A549 (cell line): Measurements from ENCODE around the gene CCDC83. TPM values are rescaled to one million over a fixed set of nuclear protein-coding genes. Genes with fewer than 3 reads are reported as not detected.

Experiments
- ATAC-seq, 2 experiments: fragments of 200-7000 bp in 1 of 2; fragments of >200 bp in 1 of 2; cut with Nextera tagmentation in 1 of 2; cut with Tn5 transposase in 1 of 2; 3 replicates each; pipeline versions ENCODE4 v1.8.0 to v1.9.1; 2018 to 2020; ENCODE audit warnings: mild to moderate bottlenecking in 1 of 2, moderate library complexity in 1 of 2
- CTCF ChIA-PET: fragments of 300-600 bp; sonication (Branson Sonifier 250); formaldehyde crosslinking; extraction: SDS; loops from one replicate; lab custom pipeline; 2021; ENCODE audit warnings: antibody characterized with exemption, inconsistent platforms; lab: Yijun Ruan, JAX
- POLR2A ChIA-PET: fragments of 350-600 bp; formaldehyde crosslinking; extraction: SDS; loops from one replicate; lab custom pipeline; 2021; ENCODE audit warnings: antibody characterized with exemption, inconsistent platforms; lab: Yijun Ruan, JAX
- DNase-seq, 2 experiments: peaks; one replicate each; pipeline versions ENCODE4 v3.0.0 to v3.0.0-alpha.2; 2011 to 2016; ENCODE audit warnings: low read depth in 1 of 2, low spot score in 1 of 2
- FAIRE-seq: peaks from 2 replicates; lab custom pipeline; 2011; peaks lifted over from hg19 to GRCh38; lab: Jason Lieb, UNC
- H3K27ac ChIP-seq, 2 experiments: fragments of >200 bp; sonication (Bioruptor Twin); formaldehyde crosslinking; 3 replicates each; pipeline ENCODE4 v1.5.1; 2016 to 2017
- H3K4me1 ChIP-seq: fragments of >200 bp; sonication (Bioruptor Twin); formaldehyde crosslinking; 3 replicates; pipeline ENCODE4 v1.6.1; 2016
- H3K4me2 ChIP-seq: fragments of >200 bp; sonication (Bioruptor Twin); formaldehyde crosslinking; 3 replicates; pipeline ENCODE4 v1.6.1; 2016
- H3K4me3 ChIP-seq: fragments of >200 bp; sonication (Bioruptor Twin); formaldehyde crosslinking; 3 replicates; pipeline ENCODE4 v1.5.1; 2016
- H3K9me3 ChIP-seq: fragments of >200 bp; sonication (Bioruptor Twin); formaldehyde crosslinking; 3 replicates; pipeline ENCODE4 v1.6.1; 2016
- CBX2 ChIP-seq: fragments of 200-600 bp; sonication (generic); IDR thresholded peaks from 2 replicates; pipeline ENCODE4 v1.6.1; 2016; ENCODE audit warnings: low read depth, mild to moderate bottlenecking, borderline replicate concordance
- EHF ChIP-seq: fragments of 250-450 bp; sonication (Bioruptor Pico); IDR thresholded peaks from 2 replicates; pipeline ENCODE4 v1.5.0; 2020; ENCODE audit warnings: mild to moderate bottlenecking
- HOXA7 ChIP-seq: fragments of 250-450 bp; sonication (Bioruptor Pico); IDR thresholded peaks from 2 replicates; pipeline ENCODE4 v1.5.0; 2020; ENCODE audit warnings: mild to moderate bottlenecking, moderate library complexity
- HOXB13 ChIP-seq: fragments of 250-450 bp; sonication (Bioruptor Pico); IDR thresholded peaks from 2 replicates; pipeline ENCODE4 v1.5.0; 2020; ENCODE audit warnings: low read depth, mild to moderate bottlenecking, moderate library complexity
- HOXB5 ChIP-seq: fragments of 250-450 bp; sonication (Bioruptor Pico); IDR thresholded peaks from 2 replicates; pipeline ENCODE4 v1.5.0; 2020; ENCODE audit warnings: mild to moderate bottlenecking, moderate library complexity
- MAFK ChIP-seq: fragments of 450-650 bp; IDR thresholded peaks from 2 replicates; pipeline ENCODE4 v1.6.1; 2014; ENCODE audit not compliant: partially characterized antibody
- MAZ ChIP-seq: fragments of 150-350 bp; IDR thresholded peaks from 2 replicates; pipeline ENCODE4 v1.6.1; 2014; ENCODE audit warnings: antibody characterized with exemption, low read depth, low read length, borderline replicate concordance
- RAD21 ChIP-seq, 2 experiments: fragments of >200 bp in 1 of 2; sonication (Bioruptor Twin) in 1 of 2; formaldehyde crosslinking in 1 of 2; IDR thresholded peaks in 1 of 2; conservative IDR thresholded peaks in 1 of 2; 2 replicates in 1 of 2; 3 replicates in 1 of 2; pipeline ENCODE4 v1.6.1; 2012 to 2018; ENCODE audit warnings: inconsistent platforms in 1 of 2
- RFX5 ChIP-seq: fragments of 450-650 bp; IDR thresholded peaks from 2 replicates; pipeline ENCODE4 v1.7.1; 2014; ENCODE audit warnings: antibody characterized with exemption, mild to moderate bottlenecking, moderate library complexity
- RNF2 ChIP-seq: fragments of 200-600 bp; sonication (generic); IDR thresholded peaks from 2 replicates; pipeline ENCODE4 v1.6.1; 2016; ENCODE audit warnings: low read depth, mild to moderate bottlenecking, antibody characterized with exemption, moderate library complexity, borderline replicate concordance
- SMC3 ChIP-seq: fragments of >200 bp; sonication (Bioruptor Twin); formaldehyde crosslinking; IDR thresholded peaks from 3 replicates; pipeline ENCODE4 v1.6.1; 2018; ENCODE audit warnings: inconsistent platforms
- ZC3H11A ChIP-seq: fragments of 450-650 bp; IDR thresholded peaks from 2 replicates; pipeline ENCODE4 v1.6.1; 2014; ENCODE audit warnings: antibody characterized with exemption, mild to moderate bottlenecking
- ZFP36 ChIP-seq: fragments of 450-650 bp; IDR thresholded peaks from 2 replicates; pipeline ENCODE4 v1.6.1; 2014; ENCODE audit warnings: borderline replicate concordance; ENCODE audit not compliant: partially characterized antibody
- ZNF302 ChIP-seq: fragments of 250-450 bp; sonication (Bioruptor Pico); IDR thresholded peaks from 2 replicates; pipeline ENCODE4 v1.9.0; 2021; ENCODE audit warnings: inconsistent platforms, mild to moderate bottlenecking, moderate library complexity
- WGBS: methylation state at CpG from one replicate; pipeline ENCODE4 v1.1.6; 2017; ENCODE audit errors: missing lambda C conversion rate; 5-methylcytosine and 5-hydroxymethylcytosine counted together
- polyA plus RNA-seq, 4 experiments: library from polyadenylated mRNA; depleted of rRNA in 3 of 4; stranded (reverse); fragments of >200 nt; fragmentation: RNase III in 1 of 4; extraction: RNeasy Plus Mini Kit Qiagen cat#74134 plus additional on column Dnase treatment in 1 of 4; gene quantifications; 2 replicates in 3 of 4; 3 replicates in 1 of 4; pipeline ENCODE4 v1.2.3, GENCODE V29; 2011 to 2017
- TF ChIP-seq, protein P1 (sequence below): fragments of 450-650 bp; IDR thresholded peaks from 2 replicates; pipeline ENCODE4 v1.6.1; 2014; ENCODE audit warnings: antibody characterized with exemption
- TF ChIP-seq, protein P2 (sequence below): fragments of >200 bp; sonication (Bioruptor Twin); formaldehyde crosslinking; IDR thresholded peaks from 3 replicates; pipeline ENCODE4 v1.5.1; 2016
- TF ChIP-seq, protein P3 (sequence below): fragments of 250-450 bp; sonication (Bioruptor Pico); IDR thresholded peaks from 2 replicates; pipeline ENCODE4 v1.5.0; 2020; ENCODE audit warnings: low read depth, mild to moderate bottlenecking, moderate library complexity
- TF ChIP-seq, protein P4 (sequence below): fragments of >200 bp; sonication (Bioruptor Twin); formaldehyde crosslinking; IDR thresholded peaks from 2 replicates; pipeline ENCODE4 v1.6.1; 2016

CCDC83 gene
- polyA plus RNA-seq, 2 of the 4 experiments (the other 2 are of a cell fraction) = not detected

DNA sequence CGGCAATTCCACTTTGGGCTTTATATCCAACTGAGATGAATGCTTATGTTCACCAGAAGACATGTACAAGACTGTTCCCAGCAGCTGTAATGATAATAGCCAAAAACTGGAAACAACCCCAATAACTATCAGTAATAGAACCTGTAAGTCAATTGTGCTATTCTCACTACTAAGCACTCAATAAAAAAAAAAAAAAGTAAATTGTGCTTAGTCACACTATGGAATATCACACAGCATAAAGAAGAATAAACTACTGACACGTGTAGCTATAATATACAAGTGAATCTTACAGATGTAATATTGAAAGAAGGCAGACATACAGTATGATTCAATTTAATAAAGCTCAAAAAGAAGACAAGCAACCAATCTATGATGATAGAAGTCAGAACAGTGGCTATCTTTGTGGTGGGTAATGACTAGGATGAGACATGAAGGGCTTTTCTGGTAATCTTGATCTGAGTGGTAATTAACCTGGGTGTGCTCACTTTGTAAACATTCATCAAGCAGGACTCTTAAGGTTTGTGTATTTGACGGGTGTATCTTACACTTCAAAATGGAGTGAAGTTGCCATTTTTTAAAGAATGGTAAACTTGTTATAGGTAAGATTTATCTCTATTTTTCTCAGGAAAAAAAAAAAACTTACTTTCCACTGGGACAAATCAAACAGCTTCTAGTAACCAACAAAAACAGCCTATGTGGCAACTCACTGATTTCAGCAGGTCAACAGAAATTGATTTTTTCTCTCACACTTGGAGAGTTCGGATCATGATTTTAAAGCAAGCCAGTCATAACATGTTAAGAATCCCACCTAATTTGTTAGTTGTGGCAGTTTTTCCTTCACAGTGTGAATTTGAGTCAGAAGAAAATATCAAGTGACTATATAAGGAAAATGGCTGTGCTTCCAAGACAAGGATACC, 84.2 kb downstream of the CCDC83 start:
- FAIRE-seq = no peak
- no peaks in the 10 kb centered on the region for H3K4me1 ChIP-seq
- H3K4me3 ChIP-seq = no peak overlapping the region
- H3K9me3 ChIP-seq = no peaks in the 10 kb centered on the region
- ChIA-PET POLR2A (no interaction called here), CTCF (interaction anchor here (0.7 to 0.8 kb wide), 3 partner anchors 9 to 85 kb away, joined by 3 to 4 read pairs (median 3); partner anchors contain the start of gene CCDC83)
- 83% methylated on average over 4 of the region's 4 CpGs for WGBS
- DNase-seq = no peak
- no peak for ATAC-seq
- TF ChIP-seq HOXB5 = no peak
- peak; percentile 40 for TF ChIP-seq MAFK
- H3K27ac ChIP-seq = no peak overlapping the region
- no peak overlapping the region for H3K4me2 ChIP-seq

DNA sequence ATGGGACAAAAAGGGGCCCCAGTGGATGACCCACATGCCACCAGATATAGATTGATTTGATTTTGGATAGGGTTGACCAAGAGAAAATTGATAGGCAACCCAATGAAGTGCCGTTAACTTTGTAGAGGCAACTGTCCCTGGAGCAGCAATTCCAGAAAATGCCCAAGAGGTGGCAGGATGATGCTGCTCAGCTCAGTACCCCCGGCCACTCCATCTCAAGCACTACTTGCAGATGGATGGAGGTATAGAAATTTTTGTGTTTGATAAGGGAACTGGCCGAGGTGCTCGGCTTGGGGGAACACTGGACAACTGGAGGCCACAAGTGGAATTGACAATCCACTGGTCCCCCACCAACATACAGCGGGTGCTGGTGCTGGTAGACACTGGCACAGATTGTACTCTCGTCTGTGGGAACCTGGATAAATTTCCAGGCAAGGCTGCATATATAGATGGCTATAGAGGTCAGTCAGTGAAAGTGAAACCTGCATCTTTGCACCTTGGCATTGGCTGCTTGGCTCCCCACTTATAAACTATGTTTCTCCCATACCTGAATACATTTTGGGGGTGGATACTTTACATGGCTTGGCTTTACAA, 86.3 kb downstream of the CCDC83 start:
- Histone ChIP-seq H3K4me1 (no peaks in the 10 kb centered on the region), H3K9me3 (no peaks in the 10 kb centered on the region), H3K4me2 (no peak overlapping the region), H3K27ac (no peak overlapping the region), H3K4me3 (no peak overlapping the region)
- TF ChIP-seq HOXB5 (no peak), ZC3H11A (no peak), ZNF302 (CRISPR knock-in tag) (no peak), HOXB13 (no peak), MAZ (no peak), CBX2 (no peak), RAD21 (conservative IDR thresholded peaks at IDR 0.05 in 1 of 2, IDR thresholded peaks at IDR 0.05 in 1 of 2) (peak; percentile 68 to 78), MAFK (no peak), ZFP36 (no peak), RFX5 (no peak), RNF2 (no peak), EHF (CRISPR knock-in tag) (no peak), HOXA7 (CRISPR knock-in tag) (no peak), SMC3 (peak; percentile 46; the same call in 2 of the 3 replicates)
- TF ChIP-seq, protein P1, sequence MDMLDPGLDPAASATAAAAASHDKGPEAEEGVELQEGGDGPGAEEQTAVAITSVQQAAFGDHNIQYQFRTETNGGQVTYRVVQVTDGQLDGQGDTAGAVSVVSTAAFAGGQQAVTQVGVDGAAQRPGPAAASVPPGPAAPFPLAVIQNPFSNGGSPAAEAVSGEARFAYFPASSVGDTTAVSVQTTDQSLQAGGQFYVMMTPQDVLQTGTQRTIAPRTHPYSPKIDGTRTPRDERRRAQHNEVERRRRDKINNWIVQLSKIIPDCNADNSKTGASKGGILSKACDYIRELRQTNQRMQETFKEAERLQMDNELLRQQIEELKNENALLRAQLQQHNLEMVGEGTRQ = no peak
- TF ChIP-seq, protein P2, sequence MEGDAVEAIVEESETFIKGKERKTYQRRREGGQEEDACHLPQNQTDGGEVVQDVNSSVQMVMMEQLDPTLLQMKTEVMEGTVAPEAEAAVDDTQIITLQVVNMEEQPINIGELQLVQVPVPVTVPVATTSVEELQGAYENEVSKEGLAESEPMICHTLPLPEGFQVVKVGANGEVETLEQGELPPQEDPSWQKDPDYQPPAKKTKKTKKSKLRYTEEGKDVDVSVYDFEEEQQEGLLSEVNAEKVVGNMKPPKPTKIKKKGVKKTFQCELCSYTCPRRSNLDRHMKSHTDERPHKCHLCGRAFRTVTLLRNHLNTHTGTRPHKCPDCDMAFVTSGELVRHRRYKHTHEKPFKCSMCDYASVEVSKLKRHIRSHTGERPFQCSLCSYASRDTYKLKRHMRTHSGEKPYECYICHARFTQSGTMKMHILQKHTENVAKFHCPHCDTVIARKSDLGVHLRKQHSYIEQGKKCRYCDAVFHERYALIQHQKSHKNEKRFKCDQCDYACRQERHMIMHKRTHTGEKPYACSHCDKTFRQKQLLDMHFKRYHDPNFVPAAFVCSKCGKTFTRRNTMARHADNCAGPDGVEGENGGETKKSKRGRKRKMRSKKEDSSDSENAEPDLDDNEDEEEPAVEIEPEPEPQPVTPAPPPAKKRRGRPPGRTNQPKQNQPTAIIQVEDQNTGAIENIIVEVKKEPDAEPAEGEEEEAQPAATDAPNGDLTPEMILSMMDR = peak; percentile 52
- TF ChIP-seq, protein P3, sequence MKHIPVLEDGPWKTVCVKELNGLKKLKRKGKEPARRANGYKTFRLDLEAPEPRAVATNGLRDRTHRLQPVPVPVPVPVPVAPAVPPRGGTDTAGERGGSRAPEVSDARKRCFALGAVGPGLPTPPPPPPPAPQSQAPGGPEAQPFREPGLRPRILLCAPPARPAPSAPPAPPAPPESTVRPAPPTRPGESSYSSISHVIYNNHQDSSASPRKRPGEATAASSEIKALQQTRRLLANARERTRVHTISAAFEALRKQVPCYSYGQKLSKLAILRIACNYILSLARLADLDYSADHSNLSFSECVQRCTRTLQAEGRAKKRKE (CRISPR knock-in tag) = no peak
- TF ChIP-seq, protein P4, sequence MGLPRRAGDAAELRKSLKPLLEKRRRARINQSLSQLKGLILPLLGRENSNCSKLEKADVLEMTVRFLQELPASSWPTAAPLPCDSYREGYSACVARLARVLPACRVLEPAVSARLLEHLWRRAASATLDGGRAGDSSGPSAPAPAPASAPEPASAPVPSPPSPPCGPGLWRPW = no peak
- DNase-seq (peak; percentile 47 to 66), FAIRE-seq (no peak), ATAC-seq (peak; percentile 62 to 91; a peak in 5 of 6 replicates)
- ChIA-PET POLR2A (no interaction called here), CTCF (interaction anchor here (1.0 to 1.6 kb wide), 3 partner anchors 22 to 353 kb away, joined by 3 to 8 read pairs (median 4); no protein-coding TSS in a partner anchor)
- WGBS = 33% methylated on average over 6 of the region's 6 CpGs
